Right atrium auricular region (tissue), 2 donors: ENCODE data around the gene KCNK17. TPM values are rescaled to one million over a fixed set of nuclear protein-coding genes. Genes with fewer than 3 reads are reported as not detected.

Experiments
- DNase-seq: peaks from one replicate; pipeline ENCODE4 v3.0.0-alpha.2; 2019; ENCODE audit warnings: low spot score
- H3K27ac ChIP-seq, 2 donors: fragments of 200-600 bp; sonication (generic); 1 replicate in 1 of 2; 2 replicates in 1 of 2; pipeline ENCODE4 v1.5.1; 2016 to 2019
- H3K27me3 ChIP-seq, 2 donors: fragments of 200-600 bp; sonication (generic); one replicate each; pipeline versions ENCODE4 v1.5.1 to v1.6.0; 2017 to 2019
- H3K36me3 ChIP-seq: fragments of 200-600 bp; sonication (generic); one replicate; pipeline ENCODE4 v1.5.1; 2016
- H3K4me1 ChIP-seq, 2 donors: fragments of 200-600 bp; sonication (generic); one replicate each; pipeline versions ENCODE4 v1.5.1 to v1.6.0; 2017 to 2019
- H3K4me3 ChIP-seq, 2 donors: fragments of 200-600 bp; sonication (generic); 1 replicate in 1 of 2; 2 replicates in 1 of 2; pipeline ENCODE4 v1.5.1; 2017 to 2019; ENCODE audit warnings: mild to moderate bottlenecking in 1 of 2, moderate library complexity in 1 of 2
- H3K9me3 ChIP-seq, 2 donors: fragments of 200-600 bp; sonication (generic); one replicate each; pipeline ENCODE4 v1.5.1; 2019
- total RNA-seq, 2 donors: library from RNA; depleted of rRNA; stranded (reverse); fragments of >200 nt; gene quantifications; one replicate each; pipeline ENCODE4 v1.1.0, GENCODE V29; 2016
- TF ChIP-seq, protein P1 (sequence below), 2 donors: fragments of 200-600 bp; sonication (generic); IDR thresholded peaks; one replicate each; pipeline ENCODE4 v1.5.1; 2019; ENCODE audit warnings: antibody characterized with exemption in 2 of 2

The KCNK17 gene
- total RNA-seq, 2 donors from 2014 or later, result 0.98 to 1.3 TPM

- H3K27ac ChIP-seq, result peak overlapping the region in 1 of 2 donors; percentile 31
- peaks cover 4 to 17% of the 10 kb centered on the region in 2 donors for H3K27me3 ChIP-seq
- peaks cover 0 to 18% of the 10 kb centered on the region in 2 donors for H3K4me1 ChIP-seq
Measured at GRCh38 chr6:39313526-39314272, 520 bp downstream of the KCNK17 start.

DNA sequence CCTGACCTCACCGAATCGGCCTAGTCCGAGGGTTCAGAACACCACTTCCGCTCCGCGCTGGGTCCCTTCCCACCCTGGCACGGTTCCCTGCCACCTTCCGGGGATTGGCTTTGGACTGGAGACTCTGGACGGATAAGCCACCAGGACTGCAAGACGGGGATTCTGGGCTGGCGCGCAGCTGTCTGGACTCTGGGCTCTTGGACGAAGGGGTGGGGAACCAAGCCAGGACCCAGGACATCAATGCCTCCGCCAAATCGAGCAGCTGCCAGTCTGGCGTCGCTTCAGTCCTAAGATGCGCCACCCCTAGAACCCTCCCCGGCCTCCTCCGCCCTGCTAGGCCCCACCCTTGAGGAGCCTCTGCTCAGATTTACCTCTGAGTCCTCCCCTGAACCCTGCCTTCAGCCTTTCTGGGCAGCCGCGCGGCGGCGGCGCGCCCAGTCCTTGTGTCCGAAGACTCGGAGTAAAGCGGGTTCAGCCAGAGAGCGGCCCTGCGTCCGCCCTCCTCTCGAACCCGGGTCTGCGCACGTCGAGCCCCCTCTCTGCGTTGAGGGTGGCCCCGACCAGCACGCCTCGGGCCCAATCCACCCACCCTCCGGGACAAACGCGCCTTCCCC is 1.2 kb downstream of the KCNK17 start:
- TF ChIP-seq, protein P1, sequence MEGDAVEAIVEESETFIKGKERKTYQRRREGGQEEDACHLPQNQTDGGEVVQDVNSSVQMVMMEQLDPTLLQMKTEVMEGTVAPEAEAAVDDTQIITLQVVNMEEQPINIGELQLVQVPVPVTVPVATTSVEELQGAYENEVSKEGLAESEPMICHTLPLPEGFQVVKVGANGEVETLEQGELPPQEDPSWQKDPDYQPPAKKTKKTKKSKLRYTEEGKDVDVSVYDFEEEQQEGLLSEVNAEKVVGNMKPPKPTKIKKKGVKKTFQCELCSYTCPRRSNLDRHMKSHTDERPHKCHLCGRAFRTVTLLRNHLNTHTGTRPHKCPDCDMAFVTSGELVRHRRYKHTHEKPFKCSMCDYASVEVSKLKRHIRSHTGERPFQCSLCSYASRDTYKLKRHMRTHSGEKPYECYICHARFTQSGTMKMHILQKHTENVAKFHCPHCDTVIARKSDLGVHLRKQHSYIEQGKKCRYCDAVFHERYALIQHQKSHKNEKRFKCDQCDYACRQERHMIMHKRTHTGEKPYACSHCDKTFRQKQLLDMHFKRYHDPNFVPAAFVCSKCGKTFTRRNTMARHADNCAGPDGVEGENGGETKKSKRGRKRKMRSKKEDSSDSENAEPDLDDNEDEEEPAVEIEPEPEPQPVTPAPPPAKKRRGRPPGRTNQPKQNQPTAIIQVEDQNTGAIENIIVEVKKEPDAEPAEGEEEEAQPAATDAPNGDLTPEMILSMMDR (IDR thresholded peaks at IDR 0.05), result no peak
- DNase-seq, result peak; percentile 66

More at GRCh38 chr6:39313526-39314272, 520 bp downstream of the KCNK17 start:
- no peak for DNase-seq
- Histone ChIP-seq H3K4me3 (peak overlapping the region; percentile 29 to 47), H3K36me3 (no peaks in the 10 kb centered on the region), H3K9me3 (no peaks in the 10 kb centered on the region)
- TF ChIP-seq, protein P1 (IDR thresholded peaks at IDR 0.05), result no peak

GRCh38 chr6:39310542-39310941 is 3.7 kb downstream of the KCNK17 start:
- TF ChIP-seq, protein P1 (IDR thresholded peaks at IDR 0.05), result no peak
- H3K4me1 ChIP-seq, result peaks cover 0 to 18% of the 10 kb centered on the region in 2 donors
- peaks cover 4 to 17% of the 10 kb centered on the region in 2 donors for H3K27me3 ChIP-seq
- DNase-seq, result no peak
- no peaks in the 10 kb centered on the region for H3K9me3 ChIP-seq
- H3K36me3 ChIP-seq, result no peaks in the 10 kb centered on the region
- H3K4me3 ChIP-seq, result no peak overlapping the region
- no peak overlapping the region for H3K27ac ChIP-seq

More for the DNA sequence above, 1.2 kb downstream of the KCNK17 start:
- Histone ChIP-seq H3K36me3 (no peaks in the 10 kb centered on the region), H3K4me3 (peak overlapping the region; percentile 29 to 47), H3K27me3 (peaks cover 4 to 17% of the 10 kb centered on the region in 2 donors), H3K4me1 (peaks cover 0 to 18% of the 10 kb centered on the region in 2 donors), H3K27ac (peak overlapping the region in 1 of 2 donors; percentile 31), H3K9me3 (no peaks in the 10 kb centered on the region)

- Histone ChIP-seq H3K4me1 (peaks cover 0 to 18% of the 10 kb centered on the region in 2 donors), H3K9me3 (no peaks in the 10 kb centered on the region), H3K27ac (no peak overlapping the region), H3K4me3 (no peak overlapping the region), H3K27me3 (peaks cover 4 to 17% of the 10 kb centered on the region in 2 donors), H3K36me3 (no peaks in the 10 kb centered on the region)
- peak; percentile 76 for DNase-seq
- TF ChIP-seq, protein P1 (IDR thresholded peaks at IDR 0.05), result peak; percentile 78 to 92
Measured at GRCh38 chr6:39309942-39310531, 4.2 kb downstream of the KCNK17 start.

GRCh38 chr6:39307462-39307861 is 6.8 kb downstream of the KCNK17 start:
- H3K36me3 ChIP-seq, result no peaks in the 10 kb centered on the region
- H3K27me3 ChIP-seq, result no peaks in the 10 kb centered on the region
- H3K4me3 ChIP-seq, result no peak overlapping the region
- TF ChIP-seq, protein P1 (IDR thresholded peaks at IDR 0.05), result no peak
- no peaks in the 10 kb centered on the region for H3K9me3 ChIP-seq
- no peak overlapping the region for H3K27ac ChIP-seq
- no peak for DNase-seq
- peaks cover 0 to 6% of the 10 kb centered on the region in 2 donors for H3K4me1 ChIP-seq
